ENCODE data around the gene SYNE4.
A peak's percentile ranks its signal among the peaks of the same experiment; 100 is the strongest.

The SYNE4 gene, protein sequence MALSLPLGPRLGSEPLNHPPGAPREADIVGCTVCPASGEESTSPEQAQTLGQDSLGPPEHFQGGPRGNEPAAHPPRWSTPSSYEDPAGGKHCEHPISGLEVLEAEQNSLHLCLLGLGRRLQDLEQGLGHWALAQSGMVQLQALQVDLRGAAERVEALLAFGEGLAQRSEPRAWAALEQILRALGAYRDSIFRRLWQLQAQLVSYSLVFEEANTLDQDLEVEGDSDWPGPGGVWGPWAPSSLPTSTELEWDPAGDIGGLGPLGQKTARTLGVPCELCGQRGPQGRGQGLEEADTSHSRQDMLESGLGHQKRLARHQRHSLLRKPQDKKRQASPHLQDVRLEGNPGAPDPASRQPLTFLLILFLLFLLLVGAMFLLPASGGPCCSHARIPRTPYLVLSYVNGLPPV

DNA sequence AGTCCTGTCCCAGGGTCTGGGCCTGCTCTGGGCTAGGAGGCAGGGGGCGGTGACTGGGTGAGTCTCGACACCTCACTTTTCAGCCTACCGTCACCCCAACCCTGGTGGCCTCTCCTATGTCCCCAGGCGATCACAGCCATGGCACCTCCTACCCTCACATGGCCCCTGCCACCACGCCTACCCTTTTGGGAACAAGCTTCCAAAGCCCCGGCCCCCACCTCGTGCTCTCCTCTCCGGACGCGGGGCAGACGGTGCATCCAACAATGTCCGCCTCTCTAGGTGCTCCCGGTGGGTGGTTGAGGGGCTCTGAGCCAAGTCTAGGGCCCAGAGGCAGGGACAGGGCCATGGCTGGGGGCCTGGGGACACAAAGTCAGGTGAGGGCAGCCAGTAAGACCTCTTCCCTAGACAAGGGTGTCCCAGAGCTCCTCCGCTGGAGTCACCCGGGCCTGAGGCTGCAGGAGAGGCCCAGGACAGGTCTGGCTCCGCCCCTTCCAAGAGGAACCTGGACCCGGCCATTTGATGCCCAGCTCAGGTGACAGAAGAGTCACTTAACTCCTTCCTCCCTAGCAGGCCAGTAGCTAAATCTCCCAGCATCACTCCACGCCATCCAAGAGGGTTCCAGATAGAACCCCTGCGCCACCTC is at the start of gene SYNE4:
SYNE4 (minus strand) TSS at position 478 of the 643 bp plus-strand sequence; CDS start at position 346, 132 bp downstream.
- DNase-seq (ENCODE audit: low spot score) = no peak
- TF ChIP-seq, protein P1, sequence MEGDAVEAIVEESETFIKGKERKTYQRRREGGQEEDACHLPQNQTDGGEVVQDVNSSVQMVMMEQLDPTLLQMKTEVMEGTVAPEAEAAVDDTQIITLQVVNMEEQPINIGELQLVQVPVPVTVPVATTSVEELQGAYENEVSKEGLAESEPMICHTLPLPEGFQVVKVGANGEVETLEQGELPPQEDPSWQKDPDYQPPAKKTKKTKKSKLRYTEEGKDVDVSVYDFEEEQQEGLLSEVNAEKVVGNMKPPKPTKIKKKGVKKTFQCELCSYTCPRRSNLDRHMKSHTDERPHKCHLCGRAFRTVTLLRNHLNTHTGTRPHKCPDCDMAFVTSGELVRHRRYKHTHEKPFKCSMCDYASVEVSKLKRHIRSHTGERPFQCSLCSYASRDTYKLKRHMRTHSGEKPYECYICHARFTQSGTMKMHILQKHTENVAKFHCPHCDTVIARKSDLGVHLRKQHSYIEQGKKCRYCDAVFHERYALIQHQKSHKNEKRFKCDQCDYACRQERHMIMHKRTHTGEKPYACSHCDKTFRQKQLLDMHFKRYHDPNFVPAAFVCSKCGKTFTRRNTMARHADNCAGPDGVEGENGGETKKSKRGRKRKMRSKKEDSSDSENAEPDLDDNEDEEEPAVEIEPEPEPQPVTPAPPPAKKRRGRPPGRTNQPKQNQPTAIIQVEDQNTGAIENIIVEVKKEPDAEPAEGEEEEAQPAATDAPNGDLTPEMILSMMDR (IDR thresholded peaks at IDR 0.05; ENCODE audit: extremely low read depth, missing control alignments) = no peak

DNA sequence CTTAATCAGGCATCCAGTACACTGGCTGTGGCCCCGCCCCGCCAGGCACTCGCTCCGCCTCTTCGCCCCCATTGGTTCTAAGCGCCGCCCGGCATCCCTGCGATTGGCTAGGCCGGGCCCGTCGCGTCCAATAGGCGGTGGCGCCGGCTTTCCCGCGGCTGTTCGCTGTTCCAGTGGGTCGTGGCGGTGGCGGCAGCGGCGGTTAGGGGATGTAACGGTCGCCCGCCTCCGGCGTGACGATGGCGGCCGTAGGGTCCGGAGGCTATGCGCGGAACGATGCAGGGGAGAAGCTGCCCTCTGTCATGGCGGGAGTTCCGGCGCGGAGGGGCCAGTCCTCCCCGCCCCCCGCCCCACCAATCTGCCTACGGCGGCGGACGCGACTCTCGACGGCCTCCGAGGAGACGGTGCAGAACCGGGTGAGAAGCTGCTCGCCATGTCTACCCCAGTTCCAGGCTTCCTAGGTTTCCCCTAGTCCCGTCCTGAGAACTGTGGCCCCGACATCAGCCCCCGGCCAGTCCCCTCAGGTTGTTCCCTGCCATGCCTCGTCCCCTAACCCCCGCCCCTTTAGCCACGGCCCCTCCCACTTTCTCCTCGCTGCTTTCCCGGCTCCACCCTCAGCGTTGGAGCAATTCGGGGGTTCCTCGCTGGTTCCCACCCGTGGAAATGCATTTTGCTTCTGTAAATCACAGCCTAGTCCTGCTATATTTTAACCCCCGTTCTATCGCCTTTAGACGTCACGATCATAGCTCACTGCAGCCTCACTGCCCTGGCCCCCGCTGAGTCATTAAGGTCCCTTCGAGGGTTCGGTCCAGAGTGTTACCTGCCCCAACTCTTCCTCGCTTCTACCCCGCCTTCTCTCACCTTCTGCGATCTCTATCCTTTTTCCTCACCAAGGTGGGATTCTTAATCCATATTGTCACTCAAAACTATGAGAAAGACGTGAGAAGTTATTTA is 46.4 kb upstream of the SYNE4 start, which contains the start of gene WDR62:
WDR62 (plus strand) TSS at position 165 of the 954 bp plus-strand sequence; CDS start at position 240, 75 bp downstream.
- peak; percentile 97 for DNase-seq (ENCODE audit: low spot score)
- TF ChIP-seq, protein P1 (IDR thresholded peaks at IDR 0.05; ENCODE audit: extremely low read depth, missing control alignments) = no peak

DNA sequence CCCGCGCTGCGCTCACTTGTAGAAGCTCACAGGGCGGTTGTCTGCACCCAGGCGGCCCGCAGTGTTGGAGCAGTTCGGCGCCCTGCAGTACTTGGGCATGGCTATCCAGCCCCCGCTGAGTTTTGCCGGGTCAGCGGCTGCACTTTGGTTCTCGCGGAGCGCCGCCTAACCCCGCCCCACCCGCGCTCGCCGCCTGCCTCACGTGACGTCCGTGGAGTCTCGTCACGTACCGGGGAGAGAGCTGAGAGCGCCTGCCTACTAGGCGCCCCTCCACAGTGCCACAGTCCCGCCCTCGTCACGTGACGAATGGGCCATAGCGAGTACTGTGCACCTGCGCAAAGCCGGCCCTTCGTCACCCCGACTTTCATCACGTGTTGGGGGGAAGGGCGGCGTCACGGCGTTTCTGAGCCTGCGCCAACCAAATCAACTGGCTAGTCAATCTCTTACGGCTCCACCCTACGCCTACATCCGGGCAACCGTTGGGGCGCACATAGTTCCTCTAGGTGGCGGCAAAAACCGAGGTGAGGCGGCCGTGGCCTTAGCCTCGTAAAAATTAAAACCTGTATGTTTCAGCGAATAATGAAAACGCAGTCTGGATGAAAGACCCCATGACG is 45.6 kb upstream of the SYNE4 start, which contains the start of gene THAP8:
THAP8 (minus strand) TSS at position 167 of the 614 bp plus-strand sequence; CDS start at position 99, 68 bp downstream.
- DNase-seq (ENCODE audit: low spot score) = peak; percentile 99
- TF ChIP-seq, protein P1 (IDR thresholded peaks at IDR 0.05; ENCODE audit: extremely low read depth, missing control alignments) = peak; percentile 15

DNA sequence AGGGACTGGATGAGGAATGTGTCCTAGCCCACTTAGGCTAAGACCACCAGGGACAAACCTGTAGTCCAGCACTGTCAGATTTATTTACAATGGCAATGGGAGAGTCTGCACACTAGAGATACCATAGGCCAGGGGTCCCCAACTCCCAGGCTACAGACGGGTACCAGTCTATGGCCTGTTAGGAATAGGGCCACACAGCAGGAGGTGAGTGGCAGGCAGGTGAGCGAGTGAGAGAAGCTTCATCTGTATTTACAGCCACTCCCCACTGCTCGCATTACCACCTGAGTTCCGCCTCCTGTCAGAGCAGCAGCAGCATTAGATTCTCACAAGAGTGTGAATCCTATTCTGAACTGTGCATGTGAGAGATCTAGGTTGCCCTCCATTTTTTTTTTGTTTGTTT is 43.0 kb upstream of the SYNE4 start:
- DNase-seq (ENCODE audit: low spot score) = no peak
- TF ChIP-seq, protein P1 (IDR thresholded peaks at IDR 0.05; ENCODE audit: extremely low read depth, missing control alignments) = no peak

DNA sequence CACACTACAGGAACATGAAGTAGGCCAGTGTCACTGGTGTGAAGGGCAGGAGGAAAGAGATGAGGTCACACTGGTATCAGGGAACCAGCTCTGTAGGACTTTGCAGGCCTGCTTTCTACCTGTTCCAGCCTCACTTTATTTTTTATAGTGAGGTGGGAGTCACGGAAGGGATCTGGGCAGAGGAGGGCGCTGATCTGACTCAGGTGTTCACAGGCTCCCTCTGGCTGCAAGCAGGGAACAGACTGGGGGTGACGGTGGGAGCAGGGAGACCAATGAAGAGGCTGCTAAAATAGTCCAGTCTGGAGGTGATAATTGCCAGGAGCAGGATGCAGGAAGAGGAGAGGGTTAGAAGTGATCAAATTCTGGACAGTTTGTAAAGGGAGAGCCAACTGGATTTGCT is 42.6 kb upstream of the SYNE4 start:
- TF ChIP-seq, protein P1 (IDR thresholded peaks at IDR 0.05; ENCODE audit: extremely low read depth, missing control alignments) = peak; percentile 26
- no peak for DNase-seq (ENCODE audit: low spot score)

DNA sequence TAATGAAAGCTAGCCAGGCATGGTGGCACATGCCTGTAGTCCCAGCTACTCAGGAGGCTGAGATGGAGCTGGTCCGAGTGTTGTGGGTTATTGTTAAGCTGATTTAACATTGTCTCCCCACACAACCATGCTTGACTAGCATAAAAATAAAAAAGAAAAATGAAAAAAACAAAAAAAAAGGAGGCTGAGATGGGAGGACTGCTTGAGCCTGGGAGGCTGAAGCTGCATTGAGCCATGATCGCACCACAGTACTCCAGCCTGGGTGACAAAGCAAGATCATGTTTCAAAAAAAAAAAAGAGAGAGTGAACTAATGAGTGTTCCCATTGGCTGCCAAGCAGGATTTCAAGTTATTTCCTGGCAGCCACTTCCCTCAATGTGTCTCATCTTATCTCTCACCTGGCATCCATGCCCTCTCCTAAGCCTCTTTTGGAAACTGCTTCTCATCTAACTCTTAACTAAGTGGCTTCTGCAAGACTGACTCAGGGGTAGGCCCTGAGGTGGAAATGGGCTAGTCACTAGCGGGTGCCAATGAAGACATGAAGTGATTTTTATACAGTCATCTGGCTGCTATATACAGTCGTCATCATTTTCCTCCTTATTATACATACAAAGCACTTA is 40.6 kb upstream of the SYNE4 start:
- TF ChIP-seq, protein P1 (IDR thresholded peaks at IDR 0.05; ENCODE audit: extremely low read depth, missing control alignments) = no peak
- no peak for DNase-seq (ENCODE audit: low spot score)

Measured in GM20000 (cell line).